Adipose tissue (tissue), 3 donors: ENCODE measurements around the gene CPNE1. TPM values are rescaled to one million over a fixed set of nuclear protein-coding genes. Genes with fewer than 3 reads are reported as not detected.

ENCODE experiments used
- H3K27ac ChIP-seq: one replicate; pipeline ENCODE4 v1.5.1; 2013; ENCODE audit warnings: low read depth, low read length
- WGBS, 3 donors: extraction: QIAGEN DNeasy Blood & Tissue Kit; methylation state at CpG; one replicate each; pipeline ENCODE4 v1.1.7; 2013; 5-methylcytosine and 5-hydroxymethylcytosine counted together
- polyA plus RNA-seq, 3 donors: library from polyadenylated mRNA; stranded (reverse); fragments of 200-250 nt; gene quantifications; one replicate each; pipeline ENCODE4 v1.2.3, GENCODE V29; 2013
- donor health status: healthy with polysubstance abuse.
- donor health status: Bipolar disorder and iron deficiency.
- donor health status: healthy.

CPNE1 gene
- polyA plus RNA-seq, 3 donors: 79.7 to 146 (median 105) TPM

DNA sequence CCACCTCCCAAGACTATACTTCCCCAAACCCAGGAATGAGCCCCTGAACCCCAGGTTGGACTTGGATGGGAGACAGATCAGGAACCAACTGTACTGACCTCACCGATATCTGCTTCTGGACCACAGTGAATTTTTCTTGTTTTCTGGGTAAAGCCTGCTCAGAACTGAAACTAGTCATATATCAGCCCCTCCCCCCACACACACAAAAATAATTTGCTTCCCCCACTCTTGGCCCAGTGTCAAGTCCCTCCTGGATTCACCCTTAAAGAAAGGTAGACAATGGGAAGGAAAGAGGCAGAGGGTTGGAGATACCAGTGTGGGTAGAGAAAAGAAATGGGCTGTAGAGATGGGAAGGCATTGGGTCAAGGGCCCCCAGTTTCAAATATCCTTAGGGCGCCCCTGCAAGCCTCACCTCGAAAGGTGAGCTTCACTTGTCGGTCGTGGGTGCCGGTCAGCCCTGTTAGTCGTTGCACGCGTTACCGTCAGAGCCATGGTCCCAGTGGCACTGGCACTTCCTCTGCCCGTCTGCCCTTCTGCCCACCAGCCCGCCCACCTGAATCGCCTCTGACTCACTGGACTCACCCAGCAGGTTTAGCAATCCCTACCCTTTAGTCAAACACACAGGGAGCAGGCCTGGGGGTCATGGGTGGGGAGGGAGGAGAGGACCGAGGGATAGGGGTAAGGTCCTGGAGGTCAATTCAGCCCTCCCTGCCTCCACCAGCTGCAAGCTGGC, 57.5 kb downstream of the CPNE1 start:
- H3K27ac ChIP-seq: no peak overlapping the region
- WGBS, 3 donors: 67 to 78% (median 72%) methylated on average over 14 of the region's 14 CpGs

- WGBS, 3 donors: 86 to 94% (median 89%) methylated on average over 4 of the region's 4 CpGs
- H3K27ac ChIP-seq: no peak overlapping the region
Measured at GRCh38 chr20:35606127-35606526, 58.6 kb downstream of the CPNE1 start.

- 49 to 62% (median 62%) methylated on average over 4 of the region's 4 CpGs for WGBS, 3 donors
Measured at GRCh38 chr20:35604449-35604747, 60.3 kb downstream of the CPNE1 start.

DNA sequence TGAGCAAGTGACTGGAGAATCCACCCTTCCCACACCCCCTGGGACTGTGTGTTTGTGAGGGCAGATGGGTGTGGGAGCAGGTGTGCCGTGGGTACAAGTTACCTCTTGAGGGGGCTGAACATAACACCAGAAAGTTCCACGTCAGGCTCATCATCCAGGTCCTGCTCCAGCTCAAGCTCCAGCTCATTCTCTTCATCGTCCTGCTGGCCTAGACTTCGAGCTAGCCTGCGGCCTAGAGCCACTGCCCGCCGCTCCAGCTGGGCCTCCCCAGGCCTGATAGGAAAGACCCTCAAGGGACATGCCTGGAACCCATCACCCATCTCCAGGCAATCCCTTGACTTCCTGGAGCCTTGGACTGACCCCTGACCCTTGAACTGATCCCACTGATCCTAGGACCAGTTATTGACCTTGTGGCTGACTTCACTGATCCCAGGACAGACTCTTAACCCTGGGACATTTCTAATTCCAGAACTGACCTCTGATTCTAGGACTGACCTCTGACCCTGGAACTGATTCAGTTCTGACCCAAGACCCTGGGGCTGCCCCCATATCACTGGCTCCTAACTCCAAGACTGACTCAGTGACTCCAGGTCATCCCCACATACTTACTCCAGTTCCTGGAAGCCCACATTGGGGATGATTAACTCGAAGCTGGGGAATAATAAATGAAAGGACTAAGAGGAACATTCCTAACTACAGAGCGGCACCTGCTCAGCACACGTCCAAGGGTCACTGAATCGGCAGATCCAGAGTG, 60.8 kb downstream of the CPNE1 start:
- H3K27ac ChIP-seq: no peak overlapping the region
- WGBS, 3 donors: 85 to 94% (median 93%) methylated on average over 11 of the region's 11 CpGs

More at GRCh38 chr20:35604449-35604747, 60.3 kb downstream of the CPNE1 start:
- H3K27ac ChIP-seq: no peak overlapping the region

DNA sequence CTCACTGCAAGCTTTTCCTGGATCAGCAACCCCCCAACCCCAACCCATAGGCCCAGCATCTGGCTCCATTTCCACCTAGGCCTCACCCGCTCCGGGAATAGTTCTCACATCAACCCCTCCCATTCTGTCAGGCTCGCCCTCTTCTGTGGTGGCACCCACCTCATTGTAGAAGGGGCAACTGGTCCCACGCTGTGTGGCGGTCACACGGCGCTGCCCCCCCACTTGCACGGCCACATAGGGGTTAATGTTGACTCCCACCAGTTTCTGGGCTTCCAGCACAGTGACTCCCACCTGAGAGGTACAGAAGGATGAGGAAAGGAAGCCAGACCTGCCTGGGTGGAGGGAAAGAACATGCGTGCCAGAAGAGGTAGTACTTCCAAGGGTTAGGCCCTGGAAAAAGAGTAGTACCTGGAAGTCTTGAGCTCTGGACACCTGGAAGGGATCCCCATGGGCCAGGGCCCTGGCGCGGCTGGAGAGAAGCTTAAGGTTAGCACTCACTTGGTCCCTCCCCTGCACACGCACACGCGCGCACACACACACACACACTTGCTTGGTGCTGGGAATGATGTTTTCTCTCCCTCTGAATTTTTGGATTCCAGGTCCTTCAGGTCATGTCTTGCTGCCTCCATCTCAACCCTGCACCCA, 61.7 kb downstream of the CPNE1 start:
- WGBS, 3 donors: 92 to 95% (median 94%) methylated on average over 15 of the region's 15 CpGs

GRCh38 chr20:35601990-35602389, 62.7 kb downstream of the CPNE1 start:
- WGBS, 3 donors: 25 to 27% (median 26%) methylated on average over 24 to 30 of the region's 30 CpGs
- no peak overlapping the region for H3K27ac ChIP-seq

More for the DNA sequence above, 61.7 kb downstream of the CPNE1 start:
- H3K27ac ChIP-seq: no peak overlapping the region

- WGBS, 3 donors: 1% methylated on average over 87 to 103 of the region's 103 CpGs
- H3K27ac ChIP-seq: no peak overlapping the region
Measured at GRCh38 chr20:35600993-35601973, 63.4 kb downstream of the CPNE1 start.

- H3K27ac ChIP-seq: no peak overlapping the region
Measured at GRCh38 chr20:35600176-35600992, 64.3 kb downstream of the CPNE1 start.

DNA sequence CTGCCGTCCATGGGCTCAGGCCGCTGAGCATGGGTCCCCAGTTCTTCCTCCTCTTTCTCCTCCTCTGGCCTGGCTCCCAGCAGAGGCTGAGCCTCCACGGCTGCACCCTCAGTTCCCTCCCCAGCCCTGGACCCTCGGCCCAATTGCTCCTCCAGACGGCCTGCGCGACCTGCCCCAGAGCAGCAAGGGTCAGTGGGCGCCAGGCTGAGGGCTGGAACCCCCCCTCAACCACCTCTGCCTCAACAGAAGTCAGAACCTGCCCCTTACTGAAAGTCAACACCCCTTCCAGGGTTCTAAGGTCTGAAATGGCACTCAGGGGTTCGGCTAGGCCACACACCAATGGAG, 65.0 kb downstream of the CPNE1 start:
- no peak overlapping the region for H3K27ac ChIP-seq
- 93 to 97% (median 94%) methylated on average over 9 of the region's 9 CpGs for WGBS, 3 donors

More at GRCh38 chr20:35600176-35600992, 64.3 kb downstream of the CPNE1 start:
- 24 to 38% (median 31%) methylated on average over 34 of the region's 34 CpGs for WGBS, 3 donors

DNA sequence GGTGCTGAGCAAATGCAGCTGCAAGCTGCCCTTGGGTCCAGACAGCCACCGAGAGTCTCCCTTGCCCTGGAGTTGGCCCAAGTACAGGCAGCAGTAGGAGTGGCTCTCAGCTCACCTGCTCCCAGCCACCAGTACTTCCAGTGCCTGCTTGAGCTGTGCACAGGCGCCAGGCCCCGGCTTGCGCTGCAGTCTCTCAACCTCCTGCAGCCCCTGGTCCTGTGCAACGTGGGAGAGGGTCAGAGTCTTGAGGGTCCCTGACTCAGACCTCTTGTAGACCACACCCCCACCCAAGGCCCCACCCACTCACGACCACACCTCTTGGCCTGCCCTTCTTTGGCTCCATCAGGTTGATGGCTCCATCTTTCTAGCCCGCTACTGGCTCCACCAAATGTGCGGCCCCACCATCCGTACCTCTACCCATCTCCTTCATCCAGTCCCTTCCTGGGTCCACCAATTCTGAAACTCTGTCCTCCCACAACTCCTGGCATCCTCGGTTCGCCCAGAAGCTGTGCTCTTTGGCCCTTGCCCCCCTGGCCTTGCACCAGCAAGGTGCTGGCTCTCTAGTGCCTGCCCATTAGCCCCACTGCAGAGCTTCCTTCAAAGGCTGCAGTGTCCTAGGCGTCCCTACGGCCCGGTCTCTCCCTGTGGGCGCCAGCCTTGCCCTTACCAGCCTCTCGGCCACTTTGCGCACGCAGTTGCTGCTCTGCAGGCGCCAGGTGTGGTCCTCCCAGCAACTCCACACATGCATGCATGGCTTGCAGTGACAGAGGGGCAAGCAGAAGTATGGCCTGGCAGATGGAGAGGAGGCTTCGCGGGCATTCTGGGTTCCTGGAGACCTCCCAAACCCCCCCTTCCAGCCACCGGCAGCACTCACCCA, 65.6 kb downstream of the CPNE1 start:
- WGBS, 3 donors: 77 to 85% (median 84%) methylated on average over 22 of the region's 22 CpGs

GRCh38 chr20:35598476-35598875, 66.2 kb downstream of the CPNE1 start:
- WGBS, 3 donors: 29 to 71% (median 69%) methylated on average over 7 of the region's 7 CpGs

More for the DNA sequence above, 65.6 kb downstream of the CPNE1 start:
- H3K27ac ChIP-seq: no peak overlapping the region

GRCh38 chr20:35597186-35597585, 67.5 kb downstream of the CPNE1 start:
- WGBS, 3 donors: 83 to 91% (median 86%) methylated on average over 2 of the region's 2 CpGs
- no peak overlapping the region for H3K27ac ChIP-seq

More at GRCh38 chr20:35598476-35598875, 66.2 kb downstream of the CPNE1 start:
- H3K27ac ChIP-seq: no peak overlapping the region

DNA sequence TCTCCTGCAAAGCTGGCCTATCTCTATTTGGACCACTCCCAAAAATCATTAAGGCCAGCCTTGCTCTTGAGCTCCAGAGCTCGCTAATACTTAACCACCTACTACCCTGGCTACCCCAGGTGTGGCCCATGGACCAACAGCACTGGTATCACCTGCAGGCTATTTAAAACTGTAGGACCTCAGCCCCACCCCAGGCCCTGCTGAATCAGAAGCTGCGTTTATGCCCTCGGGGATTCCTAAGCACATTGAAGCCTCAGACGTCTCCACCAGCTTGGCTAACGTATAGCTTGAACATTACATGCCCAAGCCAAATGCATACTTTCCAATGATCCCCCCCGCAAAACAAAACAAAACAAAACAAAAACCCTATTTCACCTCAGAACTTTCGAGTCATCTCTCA, 68.8 kb downstream of the CPNE1 start:
- 68 to 78% (median 77%) methylated on average over 7 of the region's 7 CpGs for WGBS, 3 donors
- no peak overlapping the region for H3K27ac ChIP-seq

- 92 to 93% (median 93%) methylated on average over 17 of the region's 17 CpGs for WGBS, 3 donors
- H3K27ac ChIP-seq: no peak overlapping the region
Measured at GRCh38 chr20:35595456-35595855, 69.2 kb downstream of the CPNE1 start.

DNA sequence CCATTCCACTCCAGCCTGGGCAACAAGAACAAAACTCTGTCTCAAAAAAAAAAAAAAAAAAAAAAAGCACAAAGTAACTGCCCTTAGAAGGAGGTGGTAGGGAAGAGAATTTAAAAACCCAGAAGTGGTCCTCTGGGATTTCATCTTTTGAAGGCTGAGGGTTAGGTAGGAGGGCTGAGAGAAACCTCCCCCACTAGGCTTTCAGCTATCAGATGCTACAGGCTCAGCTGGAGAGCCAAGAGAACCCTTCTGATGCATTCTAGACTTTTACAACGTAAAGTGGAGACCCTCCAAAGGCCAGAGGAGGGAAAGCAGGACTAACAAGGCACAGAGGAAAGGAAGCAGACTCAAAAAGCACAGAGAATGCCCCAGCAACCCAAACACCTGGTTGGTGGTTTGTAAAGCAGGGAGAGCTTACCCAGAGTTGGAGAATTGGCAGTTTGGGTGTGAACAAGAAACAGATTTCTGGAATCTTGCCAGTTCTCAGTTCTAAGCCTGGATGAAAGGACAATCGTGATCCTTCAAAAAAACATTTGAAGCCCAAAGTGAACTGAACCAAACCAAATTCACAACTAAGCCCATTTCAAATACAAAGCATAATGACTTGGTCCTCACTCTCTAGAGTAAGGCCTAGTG, 72.2 kb downstream of the CPNE1 start:
- WGBS, 3 donors: 19 to 39% (median 33%) methylated on average over 2 of the region's 2 CpGs
- no peak overlapping the region for H3K27ac ChIP-seq

DNA sequence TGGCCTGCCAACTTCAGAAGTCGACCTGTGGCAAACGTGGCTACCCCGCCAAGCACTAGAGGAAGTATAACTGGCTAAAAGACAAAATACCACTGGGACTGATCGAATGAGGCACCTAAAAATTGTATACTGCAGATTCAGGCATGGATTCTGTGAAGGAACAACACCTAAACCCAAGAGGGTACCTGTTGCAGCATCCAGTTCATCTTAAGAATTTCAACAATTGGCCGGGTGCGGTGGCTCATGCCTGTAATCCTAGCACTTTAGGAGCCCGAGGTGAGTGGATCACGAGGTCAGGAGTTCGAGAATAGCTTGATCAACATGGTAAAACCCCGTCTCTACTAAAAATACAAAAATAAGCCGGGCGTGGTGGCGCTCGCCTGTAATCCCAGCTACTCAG, 76.3 kb downstream of the CPNE1 start:
- no peak overlapping the region for H3K27ac ChIP-seq
- 89 to 91% (median 89%) methylated on average over 14 of the region's 14 CpGs for WGBS, 3 donors
